HG03469 (cell line): ENCODE data around the gene MNAT1.
"Not testable (repeated sequence)": the region's sequence is repeated elsewhere in the genome, so short reads cannot be mapped to it uniquely, and the experiment has no call there.

ENCODE experiments used
- ATAC-seq: cut with Tn5 transposase; IDR thresholded peaks from one replicate; pipeline ENCODE4 v1.9.1; 2021; ENCODE audit warnings: mild to moderate bottlenecking, moderate library complexity, moderate number of reproducible peaks; ENCODE audit not compliant: unreplicated experiment

Gene MNAT1

GRCh38 chr14:60734465-60735242 is at the start of gene MNAT1:
MNAT1 (plus strand) TSS chr14:60734761; CDS start chr14:60734863, 102 bp downstream.
- peak; percentile 79 for ATAC-seq

DNA sequence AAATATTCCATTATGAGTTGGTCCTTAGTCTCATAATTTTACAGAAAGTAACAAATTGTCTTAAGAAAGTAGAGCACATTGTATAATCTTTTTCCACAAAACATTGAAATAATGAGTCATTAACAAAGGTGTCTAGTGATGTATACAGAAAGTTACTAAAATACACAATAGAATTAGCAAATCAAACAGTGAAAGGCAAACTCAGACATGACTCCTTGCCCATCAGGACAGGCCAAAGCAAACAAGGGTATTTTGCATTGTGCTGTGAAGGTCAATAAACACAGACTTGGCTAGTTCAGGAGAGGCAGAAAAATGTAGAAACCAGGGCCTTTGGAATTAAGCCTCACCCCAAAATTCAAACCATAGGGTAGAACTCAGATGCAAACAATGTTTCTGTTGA is 47.7 kb upstream of the MNAT1 start:
- no peak for ATAC-seq

DNA sequence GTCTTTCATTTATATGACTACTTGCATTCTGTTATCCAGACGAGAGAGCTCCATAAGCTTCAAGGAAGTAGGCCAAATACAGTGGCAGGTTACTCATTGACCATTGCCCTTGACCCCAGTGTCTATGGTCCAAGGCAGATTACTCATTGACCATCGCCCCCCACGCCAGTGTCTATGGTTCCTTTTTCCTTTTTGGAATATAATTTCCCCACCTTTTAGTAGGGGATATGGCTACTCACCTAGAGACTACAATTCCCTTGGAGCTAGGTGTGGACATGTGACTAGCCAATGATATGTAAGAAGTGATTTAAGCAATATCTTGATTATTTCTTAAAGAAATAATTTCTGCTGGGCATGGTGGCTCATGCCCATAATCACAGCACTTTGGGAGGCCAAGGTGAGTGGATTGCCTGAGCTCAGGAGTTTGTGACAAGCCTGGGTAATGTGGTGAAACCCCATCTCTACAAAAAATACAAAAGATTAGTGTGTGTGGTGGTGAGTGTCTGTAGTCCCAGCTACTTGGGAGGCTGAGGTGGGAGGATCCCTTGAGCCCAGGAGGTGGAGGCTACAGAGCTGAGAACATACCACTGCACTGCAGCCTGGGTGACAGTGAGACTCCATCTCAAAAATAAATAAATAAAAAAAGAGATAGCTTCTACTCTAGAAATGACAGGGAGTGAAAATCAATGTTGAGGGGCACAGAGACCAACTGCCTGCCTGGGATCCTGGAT is 43.0 kb upstream of the MNAT1 start:
- no peak for ATAC-seq

GRCh38 chr14:60695327-60695726 is 39.2 kb upstream of the MNAT1 start:
- no peak for ATAC-seq

- ATAC-seq = no peak
These were observed 34.0 kb upstream of the MNAT1 start for GRCh38 chr14:60700598-60700997.

DNA sequence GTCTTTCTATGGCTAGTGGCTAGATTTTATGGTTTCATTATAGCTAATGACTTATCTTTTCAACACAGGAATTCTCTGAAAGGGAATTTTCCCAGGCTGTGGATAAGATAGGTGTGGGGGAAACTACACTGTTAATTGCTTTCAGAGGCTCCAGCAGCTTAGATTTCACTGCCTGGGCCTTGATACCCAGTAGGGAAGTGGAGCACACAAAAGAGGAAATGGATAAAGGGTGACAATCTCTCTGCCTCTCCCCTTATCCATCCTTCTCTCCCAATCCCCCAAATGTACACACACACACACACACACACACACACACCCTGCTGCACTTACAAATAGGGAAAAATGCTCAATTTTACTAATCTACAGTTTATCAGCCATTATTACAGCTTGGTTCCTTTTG is 29.5 kb upstream of the MNAT1 start:
- no peak for ATAC-seq

- ATAC-seq = no peak
These were observed 26.7 kb upstream of the MNAT1 start for GRCh38 chr14:60707858-60708257.

DNA sequence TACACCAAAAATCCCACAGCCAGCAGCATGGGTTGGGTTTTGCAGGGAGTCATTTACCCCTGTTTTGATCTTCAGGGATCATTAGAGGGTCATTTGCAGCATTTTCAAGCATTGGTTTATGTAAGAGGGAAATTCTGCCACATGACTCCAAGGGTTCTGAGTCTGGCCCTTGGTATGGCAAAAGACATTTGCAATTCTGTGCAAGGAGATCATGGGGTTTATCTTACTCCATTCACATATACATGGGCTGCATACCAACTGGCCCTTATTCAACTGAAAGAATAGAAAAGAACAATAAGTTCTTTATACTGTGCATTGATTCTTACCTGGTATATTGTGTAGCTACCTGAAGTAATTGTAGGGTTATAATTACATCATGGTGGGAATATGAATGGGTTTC is 24.1 kb upstream of the MNAT1 start:
- ATAC-seq = no peak

- ATAC-seq = no peak
These were observed 21.0 kb upstream of the MNAT1 start for GRCh38 chr14:60713513-60713912.

GRCh38 chr14:60720391-60720790 is 14.2 kb upstream of the MNAT1 start:
- ATAC-seq = no peak

DNA sequence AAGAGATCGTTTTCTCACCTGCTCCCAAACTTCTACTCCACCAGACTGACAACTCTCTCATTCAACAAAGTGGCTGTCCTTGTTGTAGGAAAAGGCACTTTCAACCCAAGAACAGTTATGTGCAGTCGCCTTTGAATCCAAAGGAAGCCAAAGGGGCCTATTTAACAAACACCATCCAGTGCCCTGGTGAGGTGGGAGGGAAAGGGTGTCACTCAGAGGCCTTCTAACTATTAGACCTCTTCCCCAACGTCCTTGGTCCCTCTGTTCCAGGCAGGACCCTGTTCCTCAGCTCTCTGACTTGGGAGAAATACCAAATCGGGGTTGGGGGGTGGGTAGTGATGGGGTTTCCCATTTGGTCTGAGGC is 13.6 kb upstream of the MNAT1 start:
- no peak for ATAC-seq

- ATAC-seq = no peak
These were observed 13.0 kb upstream of the MNAT1 start for GRCh38 chr14:60721326-60722106.

GRCh38 chr14:60722107-60722356 is 12.5 kb upstream of the MNAT1 start:
- ATAC-seq = no peak

DNA sequence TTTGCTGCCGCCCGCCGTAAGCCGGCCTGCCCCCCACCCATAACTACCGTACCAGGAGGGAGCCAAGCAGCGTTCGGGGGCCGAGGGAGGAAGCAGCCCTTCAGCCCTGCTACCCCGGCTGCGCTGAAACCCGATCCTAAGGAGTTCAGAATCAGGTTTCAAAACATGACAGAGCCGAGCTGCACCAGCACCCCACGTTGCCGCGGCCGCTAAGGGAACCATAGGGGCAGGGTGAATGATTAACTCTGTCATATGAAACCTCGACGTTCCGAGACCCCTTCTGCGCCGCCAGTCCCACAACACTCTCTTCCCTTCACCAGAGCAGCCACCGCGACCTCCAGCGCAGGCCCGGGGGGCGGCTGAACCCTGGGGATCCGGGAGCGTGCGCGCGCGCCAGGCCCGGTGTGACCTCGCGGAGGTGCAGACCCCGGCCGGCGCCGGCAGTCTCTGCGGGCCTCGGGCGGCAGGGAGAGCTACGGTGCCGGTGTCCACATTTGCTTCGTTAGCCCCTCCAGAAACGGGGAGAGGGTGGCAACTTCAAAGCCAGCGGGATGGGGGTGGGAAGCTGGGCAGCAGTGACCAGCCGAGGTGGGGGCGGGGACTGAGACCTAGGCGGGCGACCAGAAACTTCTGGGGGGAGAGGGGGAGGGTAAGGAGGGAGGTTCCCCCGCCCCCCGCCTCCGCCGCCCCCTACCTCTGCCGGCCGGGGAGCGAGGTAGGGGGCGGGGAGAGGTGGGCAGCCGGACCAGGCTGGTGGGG is 12.0 kb upstream of the MNAT1 start:
- ATAC-seq = no peak

DNA sequence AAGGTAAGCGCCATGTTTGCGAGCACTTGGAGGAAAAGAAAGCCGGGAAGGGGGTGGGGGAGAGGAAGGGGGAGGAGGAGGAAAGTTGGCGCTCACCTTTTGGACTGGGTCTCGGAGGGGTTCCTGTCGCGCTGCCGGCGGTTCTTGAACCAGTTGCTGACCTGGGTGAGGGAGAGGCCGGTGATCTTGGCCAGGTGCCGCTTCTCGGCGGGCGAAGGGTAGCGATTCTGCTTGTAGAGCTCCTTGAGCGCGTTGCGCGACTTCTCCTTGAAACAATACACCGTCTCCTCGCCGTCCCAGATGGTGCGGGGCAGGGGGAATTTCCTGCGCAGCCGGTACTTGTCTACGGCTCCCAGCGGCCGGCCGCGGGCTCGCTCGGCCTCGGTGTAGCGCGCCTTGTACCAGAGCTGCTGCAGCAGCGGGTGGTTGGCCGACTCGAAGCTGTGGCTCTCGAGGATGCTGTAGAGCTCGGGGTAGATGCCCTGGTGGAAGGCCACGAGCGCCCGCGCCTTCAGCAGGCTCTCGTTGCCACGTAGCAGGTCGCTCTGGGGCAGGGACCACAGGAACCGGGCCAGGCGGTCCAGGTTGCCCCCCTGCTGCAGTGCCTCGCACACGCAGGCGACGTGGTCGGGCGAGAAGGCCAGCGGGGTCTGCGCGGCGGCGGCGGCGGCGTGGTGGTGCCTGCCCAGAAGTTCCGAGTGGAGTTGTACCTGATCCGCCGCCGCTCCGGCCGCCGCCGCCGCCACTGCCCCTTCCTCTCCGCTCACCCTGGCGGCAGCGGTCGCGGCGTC is 11.2 kb upstream of the MNAT1 start:
- ATAC-seq = no peak

DNA sequence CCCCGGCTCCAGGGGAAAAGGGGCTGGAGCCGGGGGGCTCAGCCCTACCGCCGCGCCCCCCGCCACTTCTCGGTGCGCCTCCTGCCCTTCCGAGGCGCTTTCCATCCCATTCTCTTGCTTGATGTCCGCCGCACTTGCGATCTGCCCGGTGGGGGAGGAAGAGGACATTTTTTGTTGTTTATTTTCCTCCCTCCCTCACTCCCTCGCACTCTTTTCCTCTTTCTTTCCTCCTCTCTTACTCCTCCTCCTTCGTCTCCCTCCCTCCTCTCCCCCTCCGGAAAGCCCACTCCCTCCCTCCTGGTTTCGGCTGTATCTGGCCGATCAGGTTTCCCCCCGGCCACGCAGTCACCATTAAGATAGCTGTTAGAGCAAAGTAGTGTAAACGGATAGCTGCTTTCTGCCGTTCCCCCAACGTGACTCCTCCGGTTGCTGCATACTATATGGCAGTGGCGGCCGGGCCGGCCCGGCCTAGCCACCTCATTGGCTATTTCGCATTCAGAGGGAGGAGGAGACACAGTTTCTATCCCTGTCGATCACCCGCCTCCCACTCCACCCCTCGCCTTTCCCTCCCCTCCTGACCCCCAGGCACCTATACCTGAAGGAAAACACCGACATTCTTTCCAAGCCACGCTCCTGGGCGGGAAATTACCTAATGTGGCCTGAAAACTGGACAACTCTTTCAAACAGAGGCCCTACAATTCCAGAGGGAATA is 10.5 kb upstream of the MNAT1 start, which contains the start of gene SIX4:
Gene SIX4 (minus strand): TSS at position 445 of the 712 bp plus-strand sequence. CDS start 277 bp downstream, at position 168.
- ATAC-seq = no peak

DNA sequence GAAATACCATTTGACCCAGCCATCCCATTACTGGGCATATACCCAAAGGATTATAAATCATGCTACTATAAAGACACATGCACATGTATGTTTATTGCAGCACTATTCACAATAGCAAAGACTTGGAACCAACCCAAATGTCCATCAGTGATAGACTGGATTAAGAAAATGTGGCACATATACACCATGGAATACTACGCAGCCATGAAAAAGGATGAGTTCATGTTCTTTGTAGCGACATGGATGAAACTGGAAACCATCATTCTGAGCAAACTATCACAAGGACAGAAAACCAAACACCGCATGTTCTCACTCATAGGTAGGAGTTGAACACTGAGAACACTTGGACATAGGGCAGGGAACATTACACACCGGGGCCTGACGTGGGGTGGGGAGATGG is 3.3 kb upstream of the MNAT1 start:
- not testable (repeated sequence) for ATAC-seq

DNA sequence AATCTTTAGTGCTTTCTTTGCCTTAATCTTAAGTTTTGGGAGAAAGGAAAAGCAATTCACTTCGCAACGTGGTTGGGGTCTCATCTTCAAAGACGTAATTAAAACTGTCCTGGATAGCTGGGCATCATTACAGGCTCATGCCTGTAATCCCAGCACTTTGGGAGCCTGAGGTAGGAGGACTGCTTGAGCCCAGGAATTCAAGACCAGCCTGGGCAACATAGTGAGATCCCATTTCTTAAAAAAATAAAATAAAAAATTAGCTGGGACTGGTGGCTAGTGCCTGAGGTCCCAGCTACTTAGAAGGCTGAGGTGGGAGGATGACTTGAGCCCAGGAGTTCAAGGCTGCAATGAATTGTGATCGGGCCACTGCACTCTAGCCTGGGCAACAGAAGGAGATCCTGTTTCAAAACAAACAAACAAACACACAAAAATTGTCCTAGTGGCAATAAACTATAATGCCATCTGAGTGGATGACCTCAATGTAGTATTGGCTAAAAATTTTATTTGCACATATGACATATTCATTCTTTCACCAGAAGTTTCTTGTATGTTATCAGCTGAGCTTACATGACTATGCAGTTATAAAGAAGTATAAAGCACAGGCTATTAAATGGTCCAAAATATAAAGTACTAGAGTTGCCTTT is 1.6 kb upstream of the MNAT1 start:
- ATAC-seq = no peak

DNA sequence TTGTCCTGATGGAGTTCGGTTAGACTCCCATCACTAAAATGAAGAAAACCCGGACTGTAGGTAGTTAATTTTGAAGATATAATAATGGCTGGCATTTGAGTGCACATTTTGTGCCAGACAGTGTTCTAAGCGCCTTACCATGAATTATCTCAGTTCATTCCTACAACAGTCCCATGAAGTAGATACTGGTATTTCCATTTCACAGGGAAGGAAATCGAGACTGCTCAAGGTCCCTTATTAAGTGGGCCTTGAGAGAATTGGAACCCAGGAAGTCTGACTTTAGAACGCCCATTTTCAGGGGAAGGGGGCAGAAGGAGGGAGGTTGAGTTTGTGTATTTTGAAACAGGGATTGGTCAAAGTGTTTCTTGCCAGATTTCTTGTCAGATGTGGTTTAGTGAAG is 855 bp downstream of the MNAT1 start:
- no peak for ATAC-seq
